OCI-LY1 (cell line): ENCODE measurements around the gene RESP18.

Experiments
- H2AFZ ChIP-seq: fragments of 200-600 bp; sonication (generic), shearing (Covaris generic); 2 replicates; pipeline ENCODE4 v1.6.0; 2014; ENCODE audit warnings: antibody characterized with exemption, mild to moderate bottlenecking, low read length
- H3F3A ChIP-seq: fragments of 200-600 bp; sonication (generic), shearing (Covaris generic); 2 replicates; pipeline ENCODE4 v1.6.0; 2014; ENCODE audit warnings: mild to moderate bottlenecking, antibody characterized with exemption, low read length, moderate library complexity; ENCODE audit not compliant: insufficient read depth
- H3K27ac ChIP-seq: fragments of 200-600 bp; sonication (generic); 2 replicates; pipeline ENCODE4 v1.5.1; 2014; ENCODE audit warnings: low read length, mixed run types, mild to moderate bottlenecking, low read depth; ENCODE audit not compliant: poor library complexity, severe bottlenecking
- H3K27me3 ChIP-seq: fragments of 200-600 bp; sonication (generic); 2 replicates; pipeline ENCODE4 v1.6.0; 2014; ENCODE audit warnings: antibody characterized with exemption, mild to moderate bottlenecking, low read length, moderate library complexity; ENCODE audit not compliant: insufficient read depth
- H3K36me3 ChIP-seq: fragments of 200-600 bp; sonication (generic); 2 replicates; pipeline ENCODE4 v1.6.1; 2014; ENCODE audit warnings: mild to moderate bottlenecking, antibody characterized with exemption, low read length, moderate library complexity, mixed read lengths; ENCODE audit not compliant: insufficient read depth
- H3K4me1 ChIP-seq: fragments of 200-600 bp; sonication (generic); 2 replicates; pipeline ENCODE4 v1.5.1; 2014; ENCODE audit warnings: mild to moderate bottlenecking, low read length, moderate library complexity; ENCODE audit not compliant: insufficient read depth, severe bottlenecking
- H3K4me2 ChIP-seq: fragments of 200-600 bp; sonication (generic), shearing (Covaris generic); 2 replicates; pipeline ENCODE4 v1.6.1; 2014; ENCODE audit warnings: low read length
- H3K4me3 ChIP-seq: fragments of 200-600 bp; sonication (generic); 2 replicates; pipeline ENCODE4 v1.5.1; 2014; ENCODE audit warnings: low read length, low read depth, mild to moderate bottlenecking, mixed read lengths; ENCODE audit not compliant: poor library complexity, severe bottlenecking
- H3K79me2 ChIP-seq: fragments of 200-600 bp; shearing (Covaris generic); 2 replicates; pipeline ENCODE4 v1.6.1; 2016; ENCODE audit warnings: mixed run types, low read length, mixed read lengths; ENCODE audit not compliant: insufficient read depth
- H3K9ac ChIP-seq: fragments of 200-600 bp; sonication (generic), shearing (Covaris generic); 2 replicates; pipeline ENCODE4 v1.6.1; 2014; ENCODE audit warnings: mild to moderate bottlenecking, low read length, mixed read lengths
- H3K9me2 ChIP-seq: fragments of 200-600 bp; sonication (generic), shearing (Covaris generic); 2 replicates; pipeline ENCODE4 v1.6.1; 2014; ENCODE audit warnings: low read depth, mild to moderate bottlenecking, low read length, mixed read lengths
- H3K9me3 ChIP-seq: fragments of 200-600 bp; shearing (Covaris generic); 2 replicates; pipeline ENCODE4 v1.6.1; 2014; ENCODE audit warnings: low read length, mixed read lengths
- H4K20me1 ChIP-seq: fragments of 200-600 bp; sonication (generic), shearing (Covaris generic); 2 replicates; pipeline ENCODE4 v1.6.0; 2016; ENCODE audit warnings: mild to moderate bottlenecking, low read length; ENCODE audit not compliant: insufficient read depth
- CTCF ChIP-seq: fragments of 200-600 bp; sonication (generic), shearing (Covaris generic); IDR thresholded peaks from 2 replicates; pipeline ENCODE4 v1.5.1; 2017; ENCODE audit warnings: mild to moderate bottlenecking, antibody characterized with exemption, low read length, moderate library complexity, mixed read lengths
- EZH2 ChIP-seq: fragments of 200-600 bp; sonication (generic), shearing (Covaris generic); IDR thresholded peaks from 2 replicates; pipeline ENCODE4 v1.8.0; 2017; ENCODE audit warnings: borderline replicate concordance, mixed run types, mild to moderate bottlenecking, antibody characterized with exemption, low read length, moderate library complexity, mixed read lengths

Gene RESP18

GRCh38 chr2:219362524-219363164 lies 30.1 kb upstream of the RESP18 start:
- Histone ChIP-seq H3K4me3 (no peak overlapping the region), H3K9me2 (no peaks in the 10 kb centered on the region), H3K27ac (no peak overlapping the region), H3K9ac (no peak overlapping the region), H3K27me3 (no peaks in the 10 kb centered on the region; the same call in none of the 2 replicates), H3K4me2 (no peak overlapping the region), H3K9me3 (no peaks in the 10 kb centered on the region), H4K20me1 (no peaks in the 10 kb centered on the region), H3K36me3 (no peaks in the 10 kb centered on the region), H3F3A (no peaks in the 10 kb centered on the region), H3K4me1 (no peaks in the 10 kb centered on the region), H2AFZ (no peak overlapping the region), H3K79me2 (no peaks in the 10 kb centered on the region)
- TF ChIP-seq CTCF (no peak), EZH2 (no peak)

GRCh38 chr2:219362072-219362471 lies 29.5 kb upstream of the RESP18 start:
- Histone ChIP-seq H3K36me3 (no peaks in the 10 kb centered on the region), H3K4me3 (no peak overlapping the region), H3K79me2 (no peaks in the 10 kb centered on the region), H3K4me1 (no peaks in the 10 kb centered on the region), H3K27me3 (no peaks in the 10 kb centered on the region; the same call in none of the 2 replicates), H3K27ac (no peak overlapping the region), H3K9ac (no peak overlapping the region), H3K9me2 (no peaks in the 10 kb centered on the region), H4K20me1 (no peaks in the 10 kb centered on the region), H2AFZ (no peak overlapping the region), H3F3A (no peaks in the 10 kb centered on the region), H3K4me2 (no peak overlapping the region), H3K9me3 (no peaks in the 10 kb centered on the region)
- TF ChIP-seq EZH2 (no peak), CTCF (no peak)

- Histone ChIP-seq H3K4me2 (no peak overlapping the region), H3K4me1 (no peaks in the 10 kb centered on the region), H3K36me3 (no peaks in the 10 kb centered on the region), H2AFZ (no peak overlapping the region), H3K4me3 (no peak overlapping the region), H3K9me3 (no peaks in the 10 kb centered on the region), H3F3A (no peaks in the 10 kb centered on the region), H3K27ac (no peak overlapping the region), H3K9ac (no peak overlapping the region), H4K20me1 (no peaks in the 10 kb centered on the region), H3K27me3 (no peaks in the 10 kb centered on the region; the same call in none of the 2 replicates), H3K9me2 (no peaks in the 10 kb centered on the region), H3K79me2 (no peaks in the 10 kb centered on the region)
- TF ChIP-seq EZH2, result no peak
- no peak for TF ChIP-seq CTCF
Measured at GRCh38 chr2:219358170-219359075, 25.9 kb upstream of the RESP18 start.
